ENCODE results near the gene EXOC4.

The EXOC4 gene

GRCh38 chr7:133912916-133913697 lies 660.2 kb downstream of the EXOC4 start:
- H3K4me3 ChIP-seq (ENCODE audit: low read depth, low read length) = no peak overlapping the region
- no peak overlapping the region for H3K27ac ChIP-seq
- no peak for TF ChIP-seq CTCF (IDR thresholded peaks at IDR 0.05; ENCODE audit: low read depth, low read length)
- no peaks in the 10 kb centered on the region for H3K36me3 ChIP-seq
- no peak for DNase-seq
- H3K9me3 ChIP-seq (ENCODE audit: severe bottlenecking) = no peaks in the 10 kb centered on the region
- no peaks in the 10 kb centered on the region for H3K27me3 ChIP-seq (ENCODE audit: insufficient read depth, low read depth, severe bottlenecking)

GRCh38 chr7:133916621-133917020 lies 663.7 kb downstream of the EXOC4 start:
- Histone ChIP-seq H3K4me3 (ENCODE audit: low read depth, low read length) (no peak overlapping the region), H3K27ac (no peak overlapping the region), H3K36me3 (no peaks in the 10 kb centered on the region), H3K27me3 (ENCODE audit: insufficient read depth, low read depth, severe bottlenecking) (no peaks in the 10 kb centered on the region), H3K9me3 (ENCODE audit: severe bottlenecking) (no peaks in the 10 kb centered on the region)
- no peak for TF ChIP-seq CTCF (IDR thresholded peaks at IDR 0.05; ENCODE audit: low read depth, low read length)
- DNase-seq = no peak

DNA sequence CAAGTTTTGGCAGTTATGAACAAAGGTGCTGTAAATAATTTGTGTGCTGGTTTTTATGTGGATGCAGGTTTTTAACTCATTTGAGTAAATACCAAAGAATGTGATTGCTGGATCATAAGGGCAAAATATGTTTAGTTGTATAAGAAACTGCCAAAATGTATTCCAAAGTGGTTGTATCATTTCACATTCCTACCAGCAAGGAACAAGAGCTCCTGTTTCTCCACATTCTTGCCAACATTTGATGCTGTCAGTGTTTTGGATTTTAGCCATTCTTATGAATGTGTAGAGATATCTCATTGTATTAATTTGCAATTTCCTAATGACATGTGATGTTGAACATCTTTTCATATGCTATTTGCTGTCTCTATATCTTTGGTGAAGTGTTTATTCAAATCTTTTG lies 666.9 kb downstream of the EXOC4 start:
- TF ChIP-seq CTCF (IDR thresholded peaks at IDR 0.05; ENCODE audit: low read depth, low read length) = no peak
- DNase-seq = no peak
- H3K4me3 ChIP-seq (ENCODE audit: low read depth, low read length) = no peak overlapping the region
- no peaks in the 10 kb centered on the region for H3K27me3 ChIP-seq (ENCODE audit: insufficient read depth, low read depth, severe bottlenecking)
- H3K36me3 ChIP-seq = no peaks in the 10 kb centered on the region
- no peak overlapping the region for H3K27ac ChIP-seq
- H3K9me3 ChIP-seq (ENCODE audit: severe bottlenecking) = no peaks in the 10 kb centered on the region

- Histone ChIP-seq H3K27me3 (ENCODE audit: insufficient read depth, low read depth, severe bottlenecking) (no peaks in the 10 kb centered on the region), H3K36me3 (no peaks in the 10 kb centered on the region), H3K27ac (no peak overlapping the region), H3K4me3 (ENCODE audit: low read depth, low read length) (no peak overlapping the region), H3K9me3 (ENCODE audit: severe bottlenecking) (no peaks in the 10 kb centered on the region)
- no peak for TF ChIP-seq CTCF (IDR thresholded peaks at IDR 0.05; ENCODE audit: low read depth, low read length)
- DNase-seq = no peak
These were observed 668.8 kb downstream of the EXOC4 start for GRCh38 chr7:133921635-133922182.

- no peak overlapping the region for H3K4me3 ChIP-seq (ENCODE audit: low read depth, low read length)
- no peaks in the 10 kb centered on the region for H3K9me3 ChIP-seq (ENCODE audit: severe bottlenecking)
- no peak overlapping the region for H3K27ac ChIP-seq
- no peaks in the 10 kb centered on the region for H3K36me3 ChIP-seq
- no peak for TF ChIP-seq CTCF (IDR thresholded peaks at IDR 0.05; ENCODE audit: low read depth, low read length)
- no peaks in the 10 kb centered on the region for H3K27me3 ChIP-seq (ENCODE audit: insufficient read depth, low read depth, severe bottlenecking)
- no peak for DNase-seq
These were observed 671.1 kb downstream of the EXOC4 start for GRCh38 chr7:133923974-133924373.

Data from WERI-Rb-1 (cell line).